ENCODE data around the gene RNF175.

Gene RNF175

GRCh38 chr4:153661215-153661822, 98.5 kb downstream of the RNF175 start:
- H3K4me3 ChIP-seq (ENCODE audit: low read depth, low read length): no peak overlapping the region
- TF ChIP-seq CTCF (IDR thresholded peaks at IDR 0.05; ENCODE audit: control insufficient read depth, extremely low read depth, insufficient read depth): no peak
- no peak for DNase-seq (ENCODE audit: low read depth)
